ENCODE data around the gene FAM25A.
"Not testable (repeated sequence)": the region's sequence is repeated elsewhere in the genome, so short reads cannot be mapped to it uniquely, and the experiment has no call there.

DNA sequence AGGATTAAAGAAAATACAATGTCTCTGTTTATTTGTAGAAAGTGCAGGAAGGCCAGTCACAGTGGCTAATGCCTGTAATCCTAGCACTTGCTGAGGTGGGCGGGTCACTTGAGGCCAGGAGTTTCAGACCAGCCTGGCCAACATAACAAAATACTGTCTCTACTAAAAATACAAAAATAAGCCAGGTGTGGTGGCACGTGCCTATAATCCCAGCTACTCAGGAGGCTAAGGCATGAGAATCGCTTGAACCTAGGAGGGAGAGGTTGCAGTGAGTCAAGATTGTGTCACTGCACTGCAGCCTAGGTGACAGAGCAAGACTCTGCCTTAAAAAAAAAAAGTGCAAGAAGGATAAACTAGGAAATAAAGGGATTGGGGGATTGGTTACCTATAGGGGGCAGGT, 41.6 kb upstream of the FAM25A start:
- TF ChIP-seq, protein P1, sequence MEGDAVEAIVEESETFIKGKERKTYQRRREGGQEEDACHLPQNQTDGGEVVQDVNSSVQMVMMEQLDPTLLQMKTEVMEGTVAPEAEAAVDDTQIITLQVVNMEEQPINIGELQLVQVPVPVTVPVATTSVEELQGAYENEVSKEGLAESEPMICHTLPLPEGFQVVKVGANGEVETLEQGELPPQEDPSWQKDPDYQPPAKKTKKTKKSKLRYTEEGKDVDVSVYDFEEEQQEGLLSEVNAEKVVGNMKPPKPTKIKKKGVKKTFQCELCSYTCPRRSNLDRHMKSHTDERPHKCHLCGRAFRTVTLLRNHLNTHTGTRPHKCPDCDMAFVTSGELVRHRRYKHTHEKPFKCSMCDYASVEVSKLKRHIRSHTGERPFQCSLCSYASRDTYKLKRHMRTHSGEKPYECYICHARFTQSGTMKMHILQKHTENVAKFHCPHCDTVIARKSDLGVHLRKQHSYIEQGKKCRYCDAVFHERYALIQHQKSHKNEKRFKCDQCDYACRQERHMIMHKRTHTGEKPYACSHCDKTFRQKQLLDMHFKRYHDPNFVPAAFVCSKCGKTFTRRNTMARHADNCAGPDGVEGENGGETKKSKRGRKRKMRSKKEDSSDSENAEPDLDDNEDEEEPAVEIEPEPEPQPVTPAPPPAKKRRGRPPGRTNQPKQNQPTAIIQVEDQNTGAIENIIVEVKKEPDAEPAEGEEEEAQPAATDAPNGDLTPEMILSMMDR (IDR thresholded peaks at IDR 0.05), result not testable (repeated sequence)
- TF ChIP-seq, protein P2, sequence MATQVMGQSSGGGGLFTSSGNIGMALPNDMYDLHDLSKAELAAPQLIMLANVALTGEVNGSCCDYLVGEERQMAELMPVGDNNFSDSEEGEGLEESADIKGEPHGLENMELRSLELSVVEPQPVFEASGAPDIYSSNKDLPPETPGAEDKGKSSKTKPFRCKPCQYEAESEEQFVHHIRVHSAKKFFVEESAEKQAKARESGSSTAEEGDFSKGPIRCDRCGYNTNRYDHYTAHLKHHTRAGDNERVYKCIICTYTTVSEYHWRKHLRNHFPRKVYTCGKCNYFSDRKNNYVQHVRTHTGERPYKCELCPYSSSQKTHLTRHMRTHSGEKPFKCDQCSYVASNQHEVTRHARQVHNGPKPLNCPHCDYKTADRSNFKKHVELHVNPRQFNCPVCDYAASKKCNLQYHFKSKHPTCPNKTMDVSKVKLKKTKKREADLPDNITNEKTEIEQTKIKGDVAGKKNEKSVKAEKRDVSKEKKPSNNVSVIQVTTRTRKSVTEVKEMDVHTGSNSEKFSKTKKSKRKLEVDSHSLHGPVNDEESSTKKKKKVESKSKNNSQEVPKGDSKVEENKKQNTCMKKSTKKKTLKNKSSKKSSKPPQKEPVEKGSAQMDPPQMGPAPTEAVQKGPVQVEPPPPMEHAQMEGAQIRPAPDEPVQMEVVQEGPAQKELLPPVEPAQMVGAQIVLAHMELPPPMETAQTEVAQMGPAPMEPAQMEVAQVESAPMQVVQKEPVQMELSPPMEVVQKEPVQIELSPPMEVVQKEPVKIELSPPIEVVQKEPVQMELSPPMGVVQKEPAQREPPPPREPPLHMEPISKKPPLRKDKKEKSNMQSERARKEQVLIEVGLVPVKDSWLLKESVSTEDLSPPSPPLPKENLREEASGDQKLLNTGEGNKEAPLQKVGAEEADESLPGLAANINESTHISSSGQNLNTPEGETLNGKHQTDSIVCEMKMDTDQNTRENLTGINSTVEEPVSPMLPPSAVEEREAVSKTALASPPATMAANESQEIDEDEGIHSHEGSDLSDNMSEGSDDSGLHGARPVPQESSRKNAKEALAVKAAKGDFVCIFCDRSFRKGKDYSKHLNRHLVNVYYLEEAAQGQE (IDR thresholded peaks at IDR 0.05; ENCODE audit: insufficient read depth in 1 of 2, low read depth in 2 of 2, low read length in 1 of 2), result not testable (repeated sequence)
